ENCODE results near the gene CCN6.

DNA sequence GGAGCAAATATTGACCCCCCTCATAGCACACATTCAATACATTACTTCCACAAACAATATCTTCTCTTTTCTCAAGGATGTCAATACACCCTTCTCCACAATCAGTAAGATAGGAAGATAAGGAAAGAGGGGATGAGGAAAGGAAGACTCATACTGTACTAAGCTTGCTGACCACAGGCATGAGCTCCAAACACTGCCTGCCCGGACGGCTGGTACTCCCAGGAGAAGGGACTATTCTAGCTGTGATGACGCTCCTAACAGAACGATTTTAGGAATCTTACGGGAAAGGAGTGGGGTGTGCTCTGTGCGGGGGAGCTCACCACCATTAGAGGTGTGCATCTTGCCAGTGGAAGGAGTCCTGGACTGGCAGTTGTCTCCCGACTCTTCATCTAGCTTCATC, 3.9 kb upstream of the CCN6 start:
- TF ChIP-seq POLR2A (IDR thresholded peaks at IDR 0.05; ENCODE audit: low read length) (no peak), GATA1 (IDR thresholded peaks at IDR 0.05; ENCODE audit: low read depth, low read length) (no peak)
